ENCODE data around the gene AK3. TPM values are rescaled to one million over a fixed set of nuclear protein-coding genes. Genes with fewer than 3 reads are reported as not detected.
"Not testable (repeated sequence)": the region's sequence is repeated elsewhere in the genome, so short reads cannot be mapped to it uniquely, and the experiment has no call there.

The AK3 gene
- 10 to 100 TPM; 56.5 to 80.4 (median 68.0) TPM for polyA plus RNA-seq (ENCODE audit: insufficient read depth in 1 of 5, insufficient read length in 5 of 5, low replicate concordance in 1 of 5)
- long read RNA-seq, donor 1, transcript AK3-202 (5 exons, 2,736 nt): major isoform, 23 of 56 reads
- long read RNA-seq, donor 1, partial matches to known transcripts: 32 of 56 reads
- long read RNA-seq, donor 1, other reads (novel, unspliced or antisense): 0 of 56 reads
- long read RNA-seq, donor 2, transcript AK3-202 (5 exons, 2,736 nt): major isoform, 15 of 17 reads
- long read RNA-seq, donor 2, partial matches to known transcripts: 0 of 17 reads
- long read RNA-seq, donor 2, other reads (novel, unspliced or antisense): 0 of 17 reads
- long read RNA-seq, donor 3, transcript AK3-202 (5 exons, 2,736 nt): major isoform, 18 of 20 reads
- long read RNA-seq, donor 3, partial matches to known transcripts: 0 of 20 reads
- long read RNA-seq, donor 3, other reads (novel, unspliced or antisense): 0 of 20 reads
- long read RNA-seq, donor 4, transcript AK3-202 (5 exons, 2,736 nt): major isoform, 12 of 12 reads
- long read RNA-seq, donor 4, partial matches to known transcripts: 0 of 12 reads
- long read RNA-seq, donor 4, other reads (novel, unspliced or antisense): 0 of 12 reads
- long read RNA-seq, donor 5, transcript AK3-202 (5 exons, 2,736 nt): major isoform, 13 of 13 reads
- long read RNA-seq, donor 5, partial matches to known transcripts: 0 of 13 reads
- long read RNA-seq, donor 5, other reads (novel, unspliced or antisense): 0 of 13 reads
- long read RNA-seq, donor 6, transcript AK3-202 (5 exons, 2,736 nt): major isoform, 19 of 19 reads
- long read RNA-seq, donor 6, partial matches to known transcripts: 0 of 19 reads
- long read RNA-seq, donor 6, other reads (novel, unspliced or antisense): 0 of 19 reads
- long read RNA-seq, donor 7, transcript AK3-202 (5 exons, 2,736 nt): major isoform, 15 of 23 reads
- long read RNA-seq, donor 7, partial matches to known transcripts: 0 of 23 reads
- long read RNA-seq, donor 7, other reads (novel, unspliced or antisense): 7 of 23 reads
- long read RNA-seq, donor 8, transcript AK3-202 (5 exons, 2,736 nt): major isoform, 11 of 12 reads
- long read RNA-seq, donor 8, partial matches to known transcripts: 0 of 12 reads
- long read RNA-seq, donor 8, other reads (novel, unspliced or antisense): 0 of 12 reads

DNA sequence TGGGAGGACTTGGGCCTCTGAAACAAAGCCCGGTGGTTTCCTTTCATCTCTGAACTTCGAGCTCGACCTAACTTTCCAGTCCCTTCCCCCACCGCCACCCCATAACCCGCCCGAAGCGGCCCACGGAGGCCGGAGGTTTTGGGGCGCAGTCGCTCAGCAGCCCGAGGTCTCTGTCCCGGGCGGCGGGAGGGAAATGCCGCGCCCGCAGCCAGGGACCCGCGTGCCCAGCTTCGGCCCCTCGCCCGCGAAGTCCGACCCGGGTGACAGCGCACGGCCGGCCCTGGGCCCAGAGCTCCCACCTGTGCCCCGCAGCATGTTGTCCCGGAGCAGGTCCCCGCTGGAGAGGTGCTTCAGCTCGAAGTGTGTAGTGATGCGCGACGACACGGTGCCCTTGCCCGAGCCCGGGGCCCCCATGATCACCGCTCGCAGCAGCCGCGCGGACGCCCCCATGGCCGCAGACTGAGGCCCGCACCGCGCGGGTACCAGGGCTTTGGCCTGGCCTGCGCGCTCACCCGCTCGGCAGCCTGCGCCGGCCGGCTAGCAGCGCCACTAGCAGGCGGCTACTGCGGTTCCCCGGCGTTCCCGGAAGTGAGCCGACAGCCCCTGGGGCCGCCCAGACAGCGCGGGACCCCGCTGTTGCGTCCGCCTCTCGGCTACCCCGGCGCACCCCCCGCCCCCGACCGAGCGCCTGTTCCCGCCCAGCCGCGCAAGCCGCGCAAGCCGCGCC, at the start of gene AK3:
Gene AK3 (minus strand): TSS at position 565 of the 727 bp plus-strand sequence. CDS start 115 bp downstream, at position 450.
- peak; percentile 89 to 92 for DNase-seq

- no peak for DNase-seq
Measured at GRCh38 chr9:4788703-4789102, 47.7 kb upstream of the AK3 start.

DNA sequence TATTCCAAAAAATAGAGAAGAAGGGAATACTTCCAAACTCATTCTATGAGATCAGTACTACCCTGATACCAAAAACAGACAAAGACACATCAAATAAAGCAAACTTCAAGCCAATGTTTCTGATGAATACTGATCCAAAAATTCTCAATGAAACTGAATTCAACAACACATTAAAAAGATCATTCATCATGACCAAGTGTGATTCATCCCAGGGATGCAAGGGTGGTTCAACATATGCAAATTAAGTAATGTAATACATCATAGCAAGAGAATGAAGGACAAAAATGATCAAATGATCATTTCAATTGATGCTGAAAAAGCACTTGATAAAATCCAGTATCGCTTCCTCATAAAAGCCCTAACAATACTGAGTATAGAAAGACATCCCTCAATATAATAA, 46.9 kb upstream of the AK3 start:
- no peak for DNase-seq

GRCh38 chr9:4786599-4786998, 45.6 kb upstream of the AK3 start:
- no peak for DNase-seq

DNA sequence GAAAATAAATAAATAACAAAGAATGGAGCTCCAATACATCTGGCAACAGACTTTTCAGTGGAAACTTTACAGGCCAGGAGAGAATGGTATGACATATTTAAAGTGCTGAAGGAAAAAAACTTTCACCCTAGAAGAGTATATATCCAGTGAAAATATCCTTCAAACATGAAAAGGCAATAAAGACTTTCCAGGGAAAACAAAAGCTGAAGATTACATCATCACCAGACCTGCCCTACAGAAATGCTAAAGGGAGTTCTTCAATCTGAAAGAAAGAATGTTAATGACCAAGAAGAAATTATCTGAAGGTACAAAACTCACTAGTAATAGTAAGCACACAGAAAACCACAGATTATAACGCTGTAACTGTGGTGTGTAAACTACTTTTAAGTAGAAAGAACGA, 43.4 kb upstream of the AK3 start:
- no peak for DNase-seq

- DNase-seq: not testable (repeated sequence)
Measured at GRCh38 chr9:4783191-4783590, 42.2 kb upstream of the AK3 start.

DNA sequence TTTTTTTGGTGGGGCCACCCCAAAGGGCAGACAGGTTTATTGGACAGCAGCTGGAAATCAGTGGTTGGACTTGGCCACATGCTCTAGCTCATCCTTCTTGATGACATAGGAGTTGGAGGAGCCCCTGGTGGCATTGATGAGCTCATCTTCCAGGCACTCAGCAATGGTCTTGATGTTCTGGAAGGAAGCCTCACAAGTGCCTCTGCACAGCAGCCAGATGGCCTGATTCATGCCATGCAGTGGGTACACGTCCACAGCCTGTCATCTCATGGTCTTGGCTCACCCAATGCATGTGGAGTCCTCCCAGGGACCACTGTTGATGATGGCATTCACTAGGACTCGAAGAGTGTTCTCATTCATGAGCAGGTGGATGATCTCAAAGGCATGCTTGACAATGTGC, 40.4 kb upstream of the AK3 start:
- no peak for DNase-seq

GRCh38 chr9:4780651-4781050, 39.6 kb upstream of the AK3 start:
- no peak for DNase-seq

- DNase-seq: not testable (repeated sequence)
Measured at GRCh38 chr9:4774958-4775357, 34.0 kb upstream of the AK3 start.

GRCh38 chr9:4774209-4774608, 33.2 kb upstream of the AK3 start:
- DNase-seq: no peak

GRCh38 chr9:4771788-4772187, 30.8 kb upstream of the AK3 start:
- no peak for DNase-seq

- no peak for DNase-seq
Measured at GRCh38 chr9:4769321-4770080, 28.5 kb upstream of the AK3 start.

DNA sequence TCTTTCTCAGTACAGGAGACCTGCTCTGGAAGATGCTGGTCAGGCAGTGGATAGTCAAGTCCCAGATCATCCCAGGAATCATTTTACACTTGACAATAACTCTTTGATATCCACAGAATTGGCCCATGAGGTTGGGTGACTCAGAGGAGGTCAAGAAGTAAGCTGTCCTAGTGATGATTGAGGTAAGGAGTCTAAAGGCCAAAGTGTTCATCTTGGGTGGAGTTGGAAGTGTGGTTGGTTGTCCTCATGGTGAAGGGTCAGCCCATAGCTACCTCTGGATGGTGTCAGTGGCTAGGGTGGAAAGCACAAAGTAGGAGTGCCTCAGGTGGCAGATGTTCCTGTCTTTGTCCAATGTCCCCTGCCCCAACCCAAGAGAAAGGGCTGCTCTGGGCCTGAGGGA, 27.7 kb upstream of the AK3 start:
- no peak for DNase-seq

DNA sequence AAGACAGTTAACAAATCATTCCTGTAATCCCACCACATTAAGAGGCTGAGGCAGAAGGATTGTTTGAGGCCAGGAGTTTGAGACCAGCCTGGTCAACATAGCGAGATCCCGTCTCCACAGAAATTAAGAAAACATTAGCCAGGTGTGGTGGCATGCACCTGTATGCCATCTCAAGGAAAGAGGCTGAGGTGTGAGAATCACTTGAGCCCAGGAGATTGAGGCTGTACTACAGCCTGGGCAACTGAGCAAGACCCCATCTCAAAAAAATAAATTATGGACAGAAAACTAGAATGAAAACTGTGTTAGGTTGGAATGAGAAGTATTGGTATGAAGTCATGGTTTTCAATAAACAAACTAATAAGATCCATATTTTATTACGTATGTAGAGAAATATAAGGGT, 23.0 kb upstream of the AK3 start:
- DNase-seq: no peak

GRCh38 chr9:4762886-4763541, 22.0 kb upstream of the AK3 start:
- peak in 1 of 2 donors; percentile 16 for DNase-seq

GRCh38 chr9:4762108-4762885, 21.3 kb upstream of the AK3 start:
- DNase-seq: peak; percentile 49 to 66

DNA sequence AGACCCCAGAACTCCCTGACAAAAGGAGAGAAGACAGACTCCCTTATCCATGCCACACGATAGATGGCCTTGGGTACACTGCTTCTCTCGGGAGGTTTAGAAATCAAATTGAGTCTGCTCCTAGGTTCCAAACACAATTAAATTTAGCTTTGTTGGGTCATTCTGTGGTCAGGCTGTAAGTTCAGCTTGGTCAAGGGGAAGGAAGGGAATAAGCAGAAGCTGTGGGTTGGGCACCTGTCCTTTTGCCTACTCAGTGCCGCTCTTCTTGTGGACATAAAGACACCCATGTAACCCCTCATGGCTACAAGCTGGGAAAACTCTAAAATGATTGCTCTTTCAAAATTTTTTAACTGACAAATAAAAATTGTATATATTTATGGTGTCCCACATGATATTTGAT, 19.1 kb upstream of the AK3 start:
- no peak for DNase-seq

GRCh38 chr9:4756420-4756819, 15.4 kb upstream of the AK3 start:
- DNase-seq: no peak

GRCh38 chr9:4755026-4755609, 14.1 kb upstream of the AK3 start:
- no peak for DNase-seq
